GM12878 (cell line): ENCODE measurements around the gene ORAI1. TPM values are rescaled to one million over a fixed set of nuclear protein-coding genes. Genes with fewer than 3 reads are reported as not detected.

Experiments
- ATAC-seq: fragments of 200-7000 bp; cut with Tn5 transposase; 3 replicates; pipeline ENCODE4 v1.9.1; 2020; ENCODE audit warnings: mild to moderate bottlenecking, moderate library complexity
- BruUV-seq: library from RNA; stranded (reverse); fragments of 400-500 nt; replicated peaks from 2 replicates; lab custom pipeline; 2021; lab: Mats Ljungman, UMichigan
- CTCF ChIA-PET: fragments of 300-600 bp; sonication (Branson Sonifier 250); formaldehyde crosslinking; extraction: SDS; loops from one replicate; lab custom pipeline; 2021; ENCODE audit warnings: inconsistent platforms; lab: Yijun Ruan, JAX
- POLR2A ChIA-PET: fragments of 350-600 bp; formaldehyde crosslinking; extraction: SDS; loops from one replicate; lab custom pipeline; 2021; ENCODE audit warnings: inconsistent platforms; lab: Charles Lee
- RAD21 ChIA-PET: fragments of 300-600 bp; sonication (Branson Sonifier 250); formaldehyde crosslinking; loops from one replicate; lab custom pipeline; 2023; ENCODE audit warnings: antibody characterized with exemption; ENCODE audit not compliant: unreplicated experiment; lab: Charles Lee
- SMC1A ChIA-PET: fragments of 300-600 bp; sonication (Branson Sonifier 250); formaldehyde crosslinking; loops from one replicate; lab custom pipeline; 2023; ENCODE audit not compliant: unreplicated experiment, uncharacterized antibody; lab: Charles Lee
- DNase-seq: peaks from one replicate; pipeline ENCODE4 v3.0.0-alpha.2; 2011; ENCODE audit warnings: low read depth, low spot score
- FAIRE-seq: peaks from 3 replicates; lab custom pipeline; 2011; peaks lifted over from hg19 to GRCh38; lab: Jason Lieb, UNC
- H2AFZ ChIP-seq: 2 replicates; pipeline ENCODE4 v1.6.0; 2011; ENCODE audit warnings: low read depth, low read length, control low read depth; ENCODE audit not compliant: control insufficient read depth
- H3K27ac ChIP-seq: 2 replicates; pipeline ENCODE4 v1.5.1; 2011; ENCODE audit warnings: control low read depth; ENCODE audit not compliant: control insufficient read depth, insufficient read depth
- H3K27me3 ChIP-seq, 2 experiments: replicated peaks in 1 of 2; 2 replicates each; pipeline versions ENCODE4 v1.6.0 to v1.6.1; 2011; ENCODE audit warnings: low read length in 1 of 2; ENCODE audit not compliant: control insufficient read depth in 2 of 2, insufficient read depth in 2 of 2
- H3K36me3 ChIP-seq, 2 experiments: 2 replicates each; pipeline ENCODE4 v1.5.1; 2011; ENCODE audit warnings: low read length in 1 of 2; ENCODE audit not compliant: control insufficient read depth in 2 of 2, insufficient read depth in 2 of 2
- H3K4me1 ChIP-seq: 2 replicates; pipeline ENCODE4 v1.6.1; 2011; ENCODE audit warnings: mild to moderate bottlenecking, low read length, moderate library complexity, mixed read lengths; ENCODE audit not compliant: control insufficient read depth, insufficient read depth
- H3K4me2 ChIP-seq: 2 replicates; pipeline ENCODE4 v1.6.0; 2011; ENCODE audit warnings: control low read depth; ENCODE audit not compliant: control insufficient read depth, insufficient read depth
- H3K4me3 ChIP-seq: fragments of 200-600 bp; sonication (generic); 2 replicates; pipeline ENCODE4 v1.5.1; 2016
- H3K79me2 ChIP-seq: 2 replicates; pipeline ENCODE4 v1.6.0; 2011; ENCODE audit warnings: low read length; ENCODE audit not compliant: control insufficient read depth, insufficient read depth
- H3K9ac ChIP-seq: 2 replicates; pipeline ENCODE4 v1.8.0; 2011; ENCODE audit warnings: low read length, control low read depth, mixed read lengths; ENCODE audit not compliant: control insufficient read depth, insufficient read depth
- H3K9me3 ChIP-seq: replicated peaks from 3 replicates; pipeline ENCODE4 v1.5.1; 2011; ENCODE audit warnings: mild to moderate bottlenecking, low read length; ENCODE audit not compliant: control insufficient read depth, insufficient read depth
- H4K20me1 ChIP-seq: 2 replicates; pipeline ENCODE4 v1.6.0; 2011; ENCODE audit not compliant: control insufficient read depth, insufficient read depth
- CBX3 ChIP-seq: fragments of 200-600 bp; sonication (generic); IDR thresholded peaks from 2 replicates; pipeline ENCODE4 v1.6.1; 2016; ENCODE audit warnings: low read depth, borderline replicate concordance
- CHD2 ChIP-seq: IDR thresholded peaks from 2 replicates; pipeline ENCODE4 v1.6.1; 2011; ENCODE audit warnings: low read depth, low read length, improper control_type of control experiment, borderline replicate concordance
- CREB1 ChIP-seq: IDR thresholded peaks from 2 replicates; pipeline ENCODE4 v1.6.1; 2012; ENCODE audit warnings: low read depth, mild to moderate bottlenecking, inconsistent platforms
- E2F4 ChIP-seq: IDR thresholded peaks from 2 replicates; pipeline ENCODE4 v1.6.1; 2012; ENCODE audit warnings: low read depth, low read length, improper control_type of control experiment
- ETV6 ChIP-seq, 2 experiments: fragments of 450-650 bp in 1 of 2; IDR thresholded peaks in 1 of 2; conservative IDR thresholded peaks in 1 of 2; 2 replicates each; pipeline ENCODE4 v1.6.1; 2014; ENCODE audit warnings: antibody characterized with exemption in 1 of 2, borderline replicate concordance in 1 of 2, low read depth in 1 of 2, mild to moderate bottlenecking in 1 of 2, moderate library complexity in 1 of 2
- EZH2 ChIP-seq: IDR thresholded peaks from 2 replicates; pipeline ENCODE4 v1.6.1; 2012; ENCODE audit warnings: low read depth, mild to moderate bottlenecking, control low read depth, inconsistent platforms, low read length, borderline replicate concordance; ENCODE audit not compliant: control insufficient read depth
- IKZF1 ChIP-seq: fragments of 450-650 bp; conservative IDR thresholded peaks from 2 replicates; pipeline ENCODE4 v1.6.1; 2017; ENCODE audit warnings: antibody characterized with exemption, mild to moderate bottlenecking
- MTA2 ChIP-seq: fragments of 450-650 bp; IDR thresholded peaks from 2 replicates; pipeline ENCODE4 v1.6.1; 2016; ENCODE audit warnings: low read depth, mild to moderate bottlenecking, moderate library complexity
- RCOR1 ChIP-seq: conservative IDR thresholded peaks from 2 replicates; pipeline ENCODE4 v1.6.1; 2012; ENCODE audit warnings: low read depth, low read length, improper control_type of control experiment
- RELB ChIP-seq: fragments of 450-650 bp; IDR thresholded peaks from 2 replicates; pipeline ENCODE4 v1.6.1; 2017; ENCODE audit warnings: low read depth, mild to moderate bottlenecking, moderate library complexity
- RFX5 ChIP-seq: IDR thresholded peaks from 2 replicates; pipeline ENCODE4 v1.6.1; 2011; ENCODE audit warnings: low read depth, low read length, improper control_type of control experiment
- RUNX3 ChIP-seq: IDR thresholded peaks from 2 replicates; pipeline ENCODE4 v1.6.1; 2012; ENCODE audit warnings: low read length, inconsistent platforms
- SP1 ChIP-seq: IDR thresholded peaks from one replicate; pipeline ENCODE4 v1.6.1; 2011; ENCODE audit warnings: low read depth, low read length
- ZNF384 ChIP-seq: IDR thresholded peaks from 2 replicates; pipeline ENCODE4 v1.6.1; 2012; ENCODE audit warnings: low read depth, mild to moderate bottlenecking, low read length, improper control_type of control experiment, borderline replicate concordance
- WGBS: methylation state at CpG from one replicate; pipeline ENCODE4 v1.1.6; 2016; ENCODE audit warnings: low lambda C conversion rate; ENCODE audit not compliant: insufficient replicate concordance, insufficient coverage; ENCODE audit errors: missing lambda C conversion rate; 5-methylcytosine and 5-hydroxymethylcytosine counted together
- in situ Hi-C: fragments of 300-500 bp; cut with MboI; formaldehyde crosslinking; loops from 9 replicates; pipeline ENCODE4 v1.14.3; 2018; ENCODE audit warnings: mixed read lengths
- intact Hi-C: fragments of 100-400 bp; cut with micrococcal nuclease; formaldehyde crosslinking; loops from one replicate; pipeline ENCODE4 v1.14.2; 2022; ENCODE audit not compliant: unreplicated experiment
- polyA plus RNA-seq, 11 experiments: library from polyadenylated mRNA; depleted of rRNA in 4 of 11; unstranded in 6 of 11; stranded (reverse) in 5 of 11; fragments of >200 nt; fragmentation: Nextera tagmentation in 4 of 11; fragmentation: Illumina TruSeq in 1 of 11; extraction: Ambion mirVana in 4 of 11; extraction: Trizol in 1 of 11; gene quantifications; 1 replicate in 1 of 11; 2 replicates in 10 of 11; pipeline versions ENCODE4 v1.2.1 to v1.2.3, GENCODE V29; 2011 to 2016; ENCODE audit warnings: inconsistent platforms in 2 of 11, missing spikeins in 2 of 11, low read depth in 1 of 11
- total RNA-seq, 4 experiments: library from RNA; depleted of rRNA in 3 of 4; stranded (reverse); fragments of >200 nt in 3 of 4; fragmentation: Illumina TruSeq in 1 of 4; extraction: Trizol in 1 of 4; gene quantifications; 2 replicates each; pipeline versions ENCODE4 v1.2.1 to v1.2.3, GENCODE V29; 2013 to 2021
- TF ChIP-seq, protein P1 (sequence below): IDR thresholded peaks from 2 replicates; pipeline ENCODE4 v1.6.1; 2011; ENCODE audit warnings: low read depth, mild to moderate bottlenecking, low read length, moderate library complexity, borderline replicate concordance; ENCODE audit errors: extremely low read depth
- TF ChIP-seq, protein P2 (sequence below): fragments of 450-650 bp; IDR thresholded peaks from 2 replicates; pipeline ENCODE4 v1.6.1; 2017; ENCODE audit warnings: mild to moderate bottlenecking, moderate library complexity

Gene ORAI1
- total and polyA plus RNA-seq, 10 of the 15 experiments (the other 5 are each of a cell fraction or from before 2014, with no cell fraction given): 5.5 to 33.1 (median 11.8) TPM

GRCh38 chr12:121576851-121577391, 49.4 kb upstream of the ORAI1 start:
- H3K36me3 ChIP-seq: no peaks in the 10 kb centered on the region; a peak in 1 of 4 replicates
- H3K4me1 ChIP-seq: peaks cover 19% of the 10 kb centered on the region
- peak overlapping the region; percentile 50 for H3K27ac ChIP-seq
- intact Hi-C loops (no loop called here), in situ Hi-C loops (no loop called here)
- FAIRE-seq: no peak
- H3K27me3 ChIP-seq: no peaks in the 10 kb centered on the region
- no peak overlapping the region for H3K9ac ChIP-seq
- no peak overlapping the region; the same call in 1 of the 2 replicates for H2AFZ ChIP-seq
- no peaks in the 10 kb centered on the region for H3K9me3 ChIP-seq
- 31% methylated on average over 4 of the region's 4 CpGs for WGBS
- ChIA-PET SMC1A (interaction anchor here (0.7 to 7.3 kb wide), 16 partner anchors 9 to 110 kb away, joined by 3 to 48 read pairs (median 4); no protein-coding TSS in a partner anchor), RAD21 (interaction anchor here (0.9 to 5.8 kb wide), 16 partner anchors 13 to 110 kb away, joined by 3 to 51 read pairs (median 4); partner anchors contain the start of gene ORAI1), CTCF (interaction anchor here (0.6 to 5.1 kb wide), 16 partner anchors 9 to 118 kb away, joined by 3 to 40 read pairs (median 4); partner anchors contain the start of gene MORN3), POLR2A (interaction anchor here (0.5 to 8.1 kb wide), 16 partner anchors 9 to 319 kb away, joined by 3 to 87 read pairs (median 4); no protein-coding TSS in a partner anchor)
- H3K4me3 ChIP-seq: peak overlapping the region; percentile 45
- peak; percentile 48 for ATAC-seq
- no peaks in the 10 kb centered on the region for H4K20me1 ChIP-seq
- H3K79me2 ChIP-seq: peaks cover 14% of the 10 kb centered on the region
- no TSS peak for BruUV-seq
- DNase-seq: no peak
- H3K4me2 ChIP-seq: peak overlapping the region; percentile 47
- TF ChIP-seq IKZF1: peak; percentile 82
- no peak for TF ChIP-seq SP1
- TF ChIP-seq ETV6 (conservative IDR thresholded peaks at IDR 0.05 in 1 of 2, IDR thresholded peaks at IDR 0.05 in 1 of 2; ENCODE audit: borderline replicate concordance in 1 of 2, low read depth in 1 of 2): no peak
- TF ChIP-seq RCOR1: no peak
- TF ChIP-seq RUNX3: peak; percentile 56; the same call in 1 of the 2 replicates
- TF ChIP-seq, protein P1, sequence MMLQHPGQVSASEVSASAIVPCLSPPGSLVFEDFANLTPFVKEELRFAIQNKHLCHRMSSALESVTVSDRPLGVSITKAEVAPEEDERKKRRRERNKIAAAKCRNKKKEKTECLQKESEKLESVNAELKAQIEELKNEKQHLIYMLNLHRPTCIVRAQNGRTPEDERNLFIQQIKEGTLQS: no peak
- TF ChIP-seq ZNF384: no peak
- TF ChIP-seq CBX3: no peak
- no peak for TF ChIP-seq RFX5
- TF ChIP-seq E2F4: no peak
- TF ChIP-seq CREB1: no peak
- TF ChIP-seq RELB: peak; percentile 69; the same call in 1 of the 2 replicates
- TF ChIP-seq CHD2: 0 out of 2 replicates have a peak, but pooled peaks have one; percentile 54
- TF ChIP-seq MTA2: 0 out of 2 replicates have a peak, but pooled peaks have one; percentile 14
- no peak for TF ChIP-seq EZH2
- TF ChIP-seq, protein P2, sequence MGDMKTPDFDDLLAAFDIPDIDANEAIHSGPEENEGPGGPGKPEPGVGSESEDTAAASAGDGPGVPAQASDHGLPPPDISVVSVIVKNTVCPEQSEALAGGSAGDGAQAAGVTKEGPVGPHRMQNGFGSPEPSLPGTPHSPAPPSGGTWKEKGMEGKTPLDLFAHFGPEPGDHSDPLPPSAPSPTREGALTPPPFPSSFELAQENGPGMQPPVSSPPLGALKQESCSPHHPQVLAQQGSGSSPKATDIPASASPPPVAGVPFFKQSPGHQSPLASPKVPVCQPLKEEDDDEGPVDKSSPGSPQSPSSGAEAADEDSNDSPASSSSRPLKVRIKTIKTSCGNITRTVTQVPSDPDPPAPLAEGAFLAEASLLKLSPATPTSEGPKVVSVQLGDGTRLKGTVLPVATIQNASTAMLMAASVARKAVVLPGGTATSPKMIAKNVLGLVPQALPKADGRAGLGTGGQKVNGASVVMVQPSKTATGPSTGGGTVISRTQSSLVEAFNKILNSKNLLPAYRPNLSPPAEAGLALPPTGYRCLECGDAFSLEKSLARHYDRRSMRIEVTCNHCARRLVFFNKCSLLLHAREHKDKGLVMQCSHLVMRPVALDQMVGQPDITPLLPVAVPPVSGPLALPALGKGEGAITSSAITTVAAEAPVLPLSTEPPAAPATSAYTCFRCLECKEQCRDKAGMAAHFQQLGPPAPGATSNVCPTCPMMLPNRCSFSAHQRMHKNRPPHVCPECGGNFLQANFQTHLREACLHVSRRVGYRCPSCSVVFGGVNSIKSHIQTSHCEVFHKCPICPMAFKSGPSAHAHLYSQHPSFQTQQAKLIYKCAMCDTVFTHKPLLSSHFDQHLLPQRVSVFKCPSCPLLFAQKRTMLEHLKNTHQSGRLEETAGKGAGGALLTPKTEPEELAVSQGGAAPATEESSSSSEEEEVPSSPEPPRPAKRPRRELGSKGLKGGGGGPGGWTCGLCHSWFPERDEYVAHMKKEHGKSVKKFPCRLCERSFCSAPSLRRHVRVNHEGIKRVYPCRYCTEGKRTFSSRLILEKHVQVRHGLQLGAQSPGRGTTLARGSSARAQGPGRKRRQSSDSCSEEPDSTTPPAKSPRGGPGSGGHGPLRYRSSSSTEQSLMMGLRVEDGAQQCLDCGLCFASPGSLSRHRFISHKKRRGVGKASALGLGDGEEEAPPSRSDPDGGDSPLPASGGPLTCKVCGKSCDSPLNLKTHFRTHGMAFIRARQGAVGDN: no peak; the same call in 1 of the 2 replicates
